Neural cell (in vitro differentiated cells): ENCODE data around the gene KRT2. TPM values are rescaled to one million over a fixed set of nuclear protein-coding genes. Genes with fewer than 3 reads are reported as not detected.

Source experiments
- H2AFZ ChIP-seq: fragments of 200-600, 300-800 bp; sonication (generic), shearing (Covaris generic); 2 replicates; pipeline ENCODE4 v1.6.0; 2014; ENCODE audit warnings: low read depth, mild to moderate bottlenecking, antibody characterized with exemption, low read length, moderate library complexity
- H3F3A ChIP-seq: fragments of 200-600 bp; shearing (Covaris generic); 2 replicates; pipeline ENCODE4 v1.6.1; 2016; ENCODE audit warnings: mild to moderate bottlenecking, moderate library complexity, mixed read lengths, antibody characterized with exemption, low read length; ENCODE audit not compliant: insufficient read depth, poor library complexity, severe bottlenecking
- H3K27ac ChIP-seq: fragments of 200-600, 300-800 bp; sonication (generic), shearing (Covaris generic); 2 replicates; pipeline ENCODE4 v1.5.1; 2014; ENCODE audit warnings: mild to moderate bottlenecking, low read length, moderate library complexity
- H3K27me3 ChIP-seq: fragments of 300-800, 200-600 bp; sonication (generic), shearing (Covaris generic); 2 replicates; pipeline ENCODE4 v1.6.0; 2014; ENCODE audit warnings: mild to moderate bottlenecking, low read depth, low read length, moderate library complexity; ENCODE audit not compliant: insufficient read depth
- H3K36me3 ChIP-seq: fragments of 300-800, 200-600 bp; sonication (generic), shearing (Covaris generic); 2 replicates; pipeline ENCODE4 v1.5.1; 2014; ENCODE audit warnings: mild to moderate bottlenecking, antibody characterized with exemption, low read length, moderate library complexity; ENCODE audit not compliant: insufficient read depth
- H3K4me2 ChIP-seq: fragments of 300-800, 200-600 bp; sonication (generic), shearing (Covaris generic); 2 replicates; pipeline ENCODE4 v1.6.0; 2014; ENCODE audit warnings: mild to moderate bottlenecking, low read length
- H3K4me3 ChIP-seq: fragments of 300-800, 200-600 bp; sonication (generic), shearing (Covaris generic); 2 replicates; pipeline ENCODE4 v1.5.1; 2014; ENCODE audit warnings: mild to moderate bottlenecking, low read length, moderate library complexity
- H3K79me2 ChIP-seq: fragments of 200-600 bp; shearing (Covaris generic); replicated peaks from 2 replicates; pipeline ENCODE4 v1.6.0; 2014; ENCODE audit warnings: mild to moderate bottlenecking, low read length, moderate library complexity; ENCODE audit not compliant: insufficient read depth
- H3K9ac ChIP-seq: fragments of 300-800, 200-600 bp; sonication (generic), shearing (Covaris generic); 2 replicates; pipeline ENCODE4 v1.6.1; 2016; ENCODE audit warnings: mild to moderate bottlenecking, low read length, mixed read lengths
- H3K9me2 ChIP-seq: fragments of 200-600 bp; shearing (Covaris generic); 2 replicates; pipeline ENCODE4 v1.6.1; 2016; ENCODE audit warnings: mild to moderate bottlenecking, low read length, mixed read lengths; ENCODE audit not compliant: insufficient read depth
- H3K9me3 ChIP-seq: fragments of 200-600, 300-800 bp; sonication (generic), shearing (Covaris generic); 2 replicates; pipeline ENCODE4 v1.6.1; 2016; ENCODE audit warnings: mild to moderate bottlenecking, mixed run types, low read length, moderate library complexity, mixed read lengths
- H4K20me1 ChIP-seq: fragments of 200-600 bp; shearing (Covaris generic); 2 replicates; pipeline ENCODE4 v1.6.1; 2016; ENCODE audit warnings: mild to moderate bottlenecking, mixed run types; ENCODE audit not compliant: insufficient read depth
- EP300 ChIP-seq: fragments of 450-650 bp; conservative IDR thresholded peaks from 2 replicates; pipeline ENCODE4 v1.6.1; 2014; ENCODE audit warnings: antibody characterized with exemption, mild to moderate bottlenecking, moderate library complexity; ENCODE audit not compliant: poor library complexity, severe bottlenecking
- EZH2 ChIP-seq: fragments of 200-600, 300-800 bp; shearing (Covaris generic), sonication (generic); IDR thresholded peaks from 2 replicates; pipeline ENCODE4 v1.6.1; 2014; ENCODE audit warnings: antibody characterized with exemption, low read length, borderline replicate concordance, mild to moderate bottlenecking; ENCODE audit not compliant: insufficient read depth, poor library complexity, severe bottlenecking
- MXI1 ChIP-seq: fragments of 450-650 bp; conservative IDR thresholded peaks from 2 replicates; pipeline ENCODE4 v1.6.1; 2014; ENCODE audit warnings: antibody characterized with exemption, mild to moderate bottlenecking; ENCODE audit not compliant: poor library complexity, severe bottlenecking
- POLR2AphosphoS5 ChIP-seq: IDR thresholded peaks from 2 replicates; pipeline ENCODE4 v1.6.1; 2012
- RAD21 ChIP-seq: fragments of 450-650 bp; conservative IDR thresholded peaks from 2 replicates; pipeline ENCODE4 v1.6.1; 2014; ENCODE audit warnings: antibody characterized with exemption, mild to moderate bottlenecking, moderate library complexity
- SMC3 ChIP-seq: fragments of 450-650 bp; conservative IDR thresholded peaks from 2 replicates; pipeline ENCODE4 v1.6.1; 2014; ENCODE audit warnings: antibody characterized with exemption, mild to moderate bottlenecking, moderate library complexity; ENCODE audit not compliant: poor library complexity
- TAF1 ChIP-seq: IDR thresholded peaks from 2 replicates; pipeline ENCODE4 v1.6.1; 2012; ENCODE audit warnings: low read depth
- polyA plus RNA-seq: library from polyadenylated mRNA; depleted of rRNA; stranded (reverse); fragments of >200 nt; gene quantifications from 2 replicates; pipeline ENCODE4 v1.2.3, GENCODE V29; 2014
- TF ChIP-seq, protein P1 (sequence below): IDR thresholded peaks from 2 replicates; pipeline ENCODE4 v1.6.1; 2012; ENCODE audit warnings: borderline replicate concordance
- TF ChIP-seq, protein P2 (sequence below): fragments of 450-650 bp; IDR thresholded peaks from 2 replicates; pipeline ENCODE4 v1.5.1; 2014; ENCODE audit warnings: antibody characterized with exemption, mild to moderate bottlenecking, moderate library complexity; ENCODE audit not compliant: poor library complexity, severe bottlenecking

Gene KRT2
- polyA plus RNA-seq, 1 donor from 2014 or later, result not detected

- Histone ChIP-seq H3K36me3 (no peaks in the 10 kb centered on the region), H3K79me2 (no peaks in the 10 kb centered on the region), H3F3A (no peaks in the 10 kb centered on the region), H2AFZ (no peak overlapping the region), H3K4me2 (no peak overlapping the region), H3K9ac (no peak overlapping the region), H4K20me1 (no peaks in the 10 kb centered on the region), H3K4me3 (no peak overlapping the region), H3K27me3 (no peaks in the 10 kb centered on the region), H3K9me3 (no peaks in the 10 kb centered on the region), H3K27ac (no peak overlapping the region), H3K9me2 (no peaks in the 10 kb centered on the region)
- TF ChIP-seq POLR2AphosphoS5 (no peak), MXI1 (no peak), SMC3 (no peak), TAF1 (no peak), EZH2 (no peak), RAD21 (no peak), EP300 (no peak)
- TF ChIP-seq, protein P1, sequence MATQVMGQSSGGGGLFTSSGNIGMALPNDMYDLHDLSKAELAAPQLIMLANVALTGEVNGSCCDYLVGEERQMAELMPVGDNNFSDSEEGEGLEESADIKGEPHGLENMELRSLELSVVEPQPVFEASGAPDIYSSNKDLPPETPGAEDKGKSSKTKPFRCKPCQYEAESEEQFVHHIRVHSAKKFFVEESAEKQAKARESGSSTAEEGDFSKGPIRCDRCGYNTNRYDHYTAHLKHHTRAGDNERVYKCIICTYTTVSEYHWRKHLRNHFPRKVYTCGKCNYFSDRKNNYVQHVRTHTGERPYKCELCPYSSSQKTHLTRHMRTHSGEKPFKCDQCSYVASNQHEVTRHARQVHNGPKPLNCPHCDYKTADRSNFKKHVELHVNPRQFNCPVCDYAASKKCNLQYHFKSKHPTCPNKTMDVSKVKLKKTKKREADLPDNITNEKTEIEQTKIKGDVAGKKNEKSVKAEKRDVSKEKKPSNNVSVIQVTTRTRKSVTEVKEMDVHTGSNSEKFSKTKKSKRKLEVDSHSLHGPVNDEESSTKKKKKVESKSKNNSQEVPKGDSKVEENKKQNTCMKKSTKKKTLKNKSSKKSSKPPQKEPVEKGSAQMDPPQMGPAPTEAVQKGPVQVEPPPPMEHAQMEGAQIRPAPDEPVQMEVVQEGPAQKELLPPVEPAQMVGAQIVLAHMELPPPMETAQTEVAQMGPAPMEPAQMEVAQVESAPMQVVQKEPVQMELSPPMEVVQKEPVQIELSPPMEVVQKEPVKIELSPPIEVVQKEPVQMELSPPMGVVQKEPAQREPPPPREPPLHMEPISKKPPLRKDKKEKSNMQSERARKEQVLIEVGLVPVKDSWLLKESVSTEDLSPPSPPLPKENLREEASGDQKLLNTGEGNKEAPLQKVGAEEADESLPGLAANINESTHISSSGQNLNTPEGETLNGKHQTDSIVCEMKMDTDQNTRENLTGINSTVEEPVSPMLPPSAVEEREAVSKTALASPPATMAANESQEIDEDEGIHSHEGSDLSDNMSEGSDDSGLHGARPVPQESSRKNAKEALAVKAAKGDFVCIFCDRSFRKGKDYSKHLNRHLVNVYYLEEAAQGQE, result no peak
- TF ChIP-seq, protein P2, sequence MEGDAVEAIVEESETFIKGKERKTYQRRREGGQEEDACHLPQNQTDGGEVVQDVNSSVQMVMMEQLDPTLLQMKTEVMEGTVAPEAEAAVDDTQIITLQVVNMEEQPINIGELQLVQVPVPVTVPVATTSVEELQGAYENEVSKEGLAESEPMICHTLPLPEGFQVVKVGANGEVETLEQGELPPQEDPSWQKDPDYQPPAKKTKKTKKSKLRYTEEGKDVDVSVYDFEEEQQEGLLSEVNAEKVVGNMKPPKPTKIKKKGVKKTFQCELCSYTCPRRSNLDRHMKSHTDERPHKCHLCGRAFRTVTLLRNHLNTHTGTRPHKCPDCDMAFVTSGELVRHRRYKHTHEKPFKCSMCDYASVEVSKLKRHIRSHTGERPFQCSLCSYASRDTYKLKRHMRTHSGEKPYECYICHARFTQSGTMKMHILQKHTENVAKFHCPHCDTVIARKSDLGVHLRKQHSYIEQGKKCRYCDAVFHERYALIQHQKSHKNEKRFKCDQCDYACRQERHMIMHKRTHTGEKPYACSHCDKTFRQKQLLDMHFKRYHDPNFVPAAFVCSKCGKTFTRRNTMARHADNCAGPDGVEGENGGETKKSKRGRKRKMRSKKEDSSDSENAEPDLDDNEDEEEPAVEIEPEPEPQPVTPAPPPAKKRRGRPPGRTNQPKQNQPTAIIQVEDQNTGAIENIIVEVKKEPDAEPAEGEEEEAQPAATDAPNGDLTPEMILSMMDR, result no peak
Measured at GRCh38 chr12:52615912-52616311, 36.1 kb downstream of the KRT2 start.

DNA sequence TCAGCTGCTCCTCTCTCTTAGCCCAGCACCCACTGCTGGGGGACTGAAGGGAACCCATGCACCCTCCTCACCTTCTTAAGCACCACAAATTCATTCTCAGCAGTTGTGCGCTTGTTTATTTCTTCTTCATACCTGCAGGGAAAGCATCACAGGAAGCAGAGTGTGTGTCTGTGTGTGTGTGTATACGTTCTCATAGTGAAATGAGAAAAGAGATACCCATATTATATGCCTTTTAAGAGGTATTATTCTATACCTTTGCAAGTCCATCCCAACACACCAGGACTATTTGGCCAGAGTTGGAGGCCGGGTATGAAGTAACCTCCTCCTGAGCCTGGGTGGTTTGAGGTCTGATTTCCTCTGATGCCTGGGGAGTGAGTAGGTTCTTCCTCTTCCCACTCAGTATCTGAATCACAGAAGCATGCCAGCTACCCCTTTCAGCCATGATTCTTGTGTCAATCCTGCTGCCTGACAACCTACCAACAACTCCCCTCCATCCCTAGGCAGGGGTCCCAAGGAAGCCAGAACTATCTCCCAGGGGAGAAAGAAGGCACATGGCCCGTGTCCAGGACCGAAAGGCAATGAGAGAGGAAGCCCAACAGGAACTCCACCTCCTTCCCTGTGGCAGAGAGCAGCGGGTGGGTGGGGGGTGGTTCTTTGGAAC, 36.7 kb downstream of the KRT2 start:
- H3K9ac ChIP-seq, result no peak overlapping the region
- no peaks in the 10 kb centered on the region for H3F3A ChIP-seq
- no peak overlapping the region for H3K27ac ChIP-seq
- H3K4me3 ChIP-seq, result no peak overlapping the region
- TF ChIP-seq SMC3, result no peak
- no peak for TF ChIP-seq EP300
- TF ChIP-seq, protein P2, result no peak
- no peak for TF ChIP-seq TAF1
- no peak for TF ChIP-seq RAD21
- TF ChIP-seq EZH2, result no peak
- no peak for TF ChIP-seq POLR2AphosphoS5
- no peak for TF ChIP-seq MXI1
- TF ChIP-seq, protein P1, result no peak
- no peaks in the 10 kb centered on the region for H3K27me3 ChIP-seq
- H3K9me2 ChIP-seq, result no peaks in the 10 kb centered on the region
- H3K36me3 ChIP-seq, result no peaks in the 10 kb centered on the region
- no peaks in the 10 kb centered on the region for H3K79me2 ChIP-seq
- H4K20me1 ChIP-seq, result no peaks in the 10 kb centered on the region
- no peak overlapping the region for H2AFZ ChIP-seq
- H3K4me2 ChIP-seq, result no peak overlapping the region
- no peaks in the 10 kb centered on the region for H3K9me3 ChIP-seq
